Upper lobe of right lung (tissue), 1 donor: ENCODE results near the gene KDM2B. TPM values are rescaled to one million over a fixed set of nuclear protein-coding genes. Genes with fewer than 3 reads are reported as not detected.

Experiments
- ATAC-seq: fragments of 200-7000 bp; cut with Tn5 transposase; one replicate; pipeline ENCODE4 v1.9.1; 2020; ENCODE audit warnings: mild to moderate bottlenecking, moderate library complexity
- DNase-seq: peaks from one replicate; pipeline ENCODE4 v3.0.0-alpha.2; 2020
- H3K27ac ChIP-seq: fragments of 200-600 bp; one replicate; pipeline ENCODE4 v1.8.0; 2022
- H3K27me3 ChIP-seq: fragments of 200-600 bp; one replicate; pipeline ENCODE4 v1.8.0; 2022; ENCODE audit warnings: mild to moderate bottlenecking
- H3K36me3 ChIP-seq: fragments of 200-600 bp; one replicate; pipeline ENCODE4 v1.8.0; 2022
- H3K4me1 ChIP-seq: fragments of 200-600 bp; one replicate; pipeline ENCODE4 v1.8.0; 2022
- H3K4me3 ChIP-seq: fragments of 200-600 bp; one replicate; pipeline ENCODE4 v1.8.0; 2022; ENCODE audit warnings: mild to moderate bottlenecking
- H3K9me3 ChIP-seq: fragments of 200-600 bp; one replicate; pipeline ENCODE4 v1.8.0; 2022
- intact Hi-C: fragments of 100-400 bp; cut with DNase I; formaldehyde crosslinking; loops from one replicate; pipeline ENCODE4 v1.11.0; 2022
- total RNA-seq: library from RNA; stranded (reverse); fragmentation: NEBNext Ultra II Directional; extraction: Animal tissue kit (Norgen Biotek cat#: 25700); gene quantifications from one replicate; pipeline ENCODE4 v1.2.1, GENCODE V29; 2021
- TF ChIP-seq, protein P1 (sequence below): fragments of 200-600 bp; IDR thresholded peaks from one replicate; pipeline ENCODE4 v1.8.0; 2022; ENCODE audit warnings: antibody characterized with exemption
- donor health status: DM: no; HTN: yes; CAD: no; lungs with severe emphysema.

KDM2B gene
- total RNA-seq, 1 donor from 2014 or later: 35.4 TPM

DNA sequence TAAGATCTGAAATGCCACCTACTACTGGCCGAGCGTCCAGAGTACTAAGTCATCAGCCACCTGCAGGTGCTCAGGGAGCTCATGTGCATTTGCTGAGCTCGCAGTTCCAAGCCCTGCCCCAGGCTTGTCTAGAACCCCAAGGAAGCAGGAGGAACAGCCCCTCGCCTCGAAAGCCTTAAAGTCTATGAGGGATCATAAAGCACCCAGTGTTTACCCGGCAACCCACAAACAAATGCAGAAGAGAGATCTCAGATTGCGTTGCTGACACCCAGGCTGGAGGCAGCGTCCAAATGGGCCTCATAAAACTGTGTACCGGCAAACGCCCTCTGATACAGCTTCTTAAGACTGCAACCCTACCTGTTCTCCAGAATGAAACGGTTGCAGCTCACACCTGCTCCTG is 6.8 kb downstream of the KDM2B start:
- peaks cover 31% of the 10 kb centered on the region for H3K4me1 ChIP-seq
- H3K27ac ChIP-seq: no peak overlapping the region
- no peak for ATAC-seq
- intact Hi-C loops: no loop called here
- H3K36me3 ChIP-seq: peaks cover 7% of the 10 kb centered on the region
- no peaks in the 10 kb centered on the region for H3K9me3 ChIP-seq
- H3K4me3 ChIP-seq: no peak overlapping the region
- TF ChIP-seq, protein P1, sequence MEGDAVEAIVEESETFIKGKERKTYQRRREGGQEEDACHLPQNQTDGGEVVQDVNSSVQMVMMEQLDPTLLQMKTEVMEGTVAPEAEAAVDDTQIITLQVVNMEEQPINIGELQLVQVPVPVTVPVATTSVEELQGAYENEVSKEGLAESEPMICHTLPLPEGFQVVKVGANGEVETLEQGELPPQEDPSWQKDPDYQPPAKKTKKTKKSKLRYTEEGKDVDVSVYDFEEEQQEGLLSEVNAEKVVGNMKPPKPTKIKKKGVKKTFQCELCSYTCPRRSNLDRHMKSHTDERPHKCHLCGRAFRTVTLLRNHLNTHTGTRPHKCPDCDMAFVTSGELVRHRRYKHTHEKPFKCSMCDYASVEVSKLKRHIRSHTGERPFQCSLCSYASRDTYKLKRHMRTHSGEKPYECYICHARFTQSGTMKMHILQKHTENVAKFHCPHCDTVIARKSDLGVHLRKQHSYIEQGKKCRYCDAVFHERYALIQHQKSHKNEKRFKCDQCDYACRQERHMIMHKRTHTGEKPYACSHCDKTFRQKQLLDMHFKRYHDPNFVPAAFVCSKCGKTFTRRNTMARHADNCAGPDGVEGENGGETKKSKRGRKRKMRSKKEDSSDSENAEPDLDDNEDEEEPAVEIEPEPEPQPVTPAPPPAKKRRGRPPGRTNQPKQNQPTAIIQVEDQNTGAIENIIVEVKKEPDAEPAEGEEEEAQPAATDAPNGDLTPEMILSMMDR: no peak
- no peak for DNase-seq
- no peaks in the 10 kb centered on the region for H3K27me3 ChIP-seq

- no peaks in the 10 kb centered on the region for H3K9me3 ChIP-seq
- H3K4me3 ChIP-seq: no peak overlapping the region
- peaks cover 7% of the 10 kb centered on the region for H3K36me3 ChIP-seq
- intact Hi-C loops: no loop called here
- peak; percentile 33 for ATAC-seq
- TF ChIP-seq, protein P1: no peak
- H3K27me3 ChIP-seq: no peaks in the 10 kb centered on the region
- DNase-seq: no peak
- H3K4me1 ChIP-seq: peaks cover 10% of the 10 kb centered on the region
- H3K27ac ChIP-seq: no peak overlapping the region
Observed at GRCh38 chr12:121571920-121572319, 8.9 kb downstream of the KDM2B start.

GRCh38 chr12:121570467-121571283 is 10.1 kb downstream of the KDM2B start:
- intact Hi-C loops: no loop called here
- DNase-seq: no peak
- Histone ChIP-seq H3K27me3 (no peaks in the 10 kb centered on the region), H3K4me1 (peaks cover 6% of the 10 kb centered on the region), H3K36me3 (peaks cover 7% of the 10 kb centered on the region), H3K4me3 (no peak overlapping the region), H3K27ac (no peak overlapping the region), H3K9me3 (no peaks in the 10 kb centered on the region)
- TF ChIP-seq, protein P1: no peak
- ATAC-seq: no peak

GRCh38 chr12:121568971-121569751 is 11.7 kb downstream of the KDM2B start:
- DNase-seq (peak; percentile 69), ATAC-seq (peak; percentile 92)
- intact Hi-C loops: no loop called here
- Histone ChIP-seq H3K27ac (peak overlapping the region; percentile 13), H3K4me1 (peaks cover 6% of the 10 kb centered on the region), H3K27me3 (no peaks in the 10 kb centered on the region), H3K9me3 (no peaks in the 10 kb centered on the region), H3K36me3 (peaks cover 4% of the 10 kb centered on the region), H3K4me3 (no peak overlapping the region)
- TF ChIP-seq, protein P1: no peak

DNA sequence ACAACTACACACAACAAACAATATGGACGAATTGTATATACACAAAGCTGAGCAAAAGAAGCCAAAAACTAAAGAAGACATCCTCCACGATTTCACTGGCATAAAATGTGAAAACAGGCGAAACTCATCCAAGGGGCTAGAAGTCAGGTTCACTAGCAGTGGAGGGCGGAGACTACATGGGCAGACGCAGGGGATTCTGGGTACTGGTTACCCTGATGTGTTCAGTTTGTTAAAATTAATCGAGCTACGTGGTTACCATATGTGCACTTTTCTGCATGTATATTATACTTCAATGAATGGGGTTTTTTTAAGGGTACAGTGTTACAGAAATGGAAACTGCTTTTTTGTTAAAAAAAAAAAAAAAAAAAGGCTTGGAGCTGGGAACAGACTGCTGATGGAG is 12.3 kb downstream of the KDM2B start:
- TF ChIP-seq, protein P1: no peak
- Histone ChIP-seq H3K9me3 (no peaks in the 10 kb centered on the region), H3K36me3 (no peaks in the 10 kb centered on the region), H3K27ac (peak overlapping the region; percentile 13), H3K4me3 (no peak overlapping the region), H3K4me1 (peaks cover 6% of the 10 kb centered on the region), H3K27me3 (no peaks in the 10 kb centered on the region)
- ATAC-seq (no peak), DNase-seq (no peak)
- intact Hi-C loops: no loop called here
